Thoracic aorta (tissue), 2 donors: ENCODE measurements around the gene GUCY1A2. TPM values are rescaled to one million over a fixed set of nuclear protein-coding genes. Genes with fewer than 3 reads are reported as not detected.

Source experiments
- ATAC-seq: fragments of 150-250 bp; one replicate; pipeline ENCODE4 v1.8.0; 2017; ENCODE audit warnings: low read depth; ENCODE audit not compliant: insufficient number of reproducible peaks, low FRiP score
- DNase-seq: peaks from one replicate; pipeline ENCODE4 v3.0.0-alpha.2; 2020; ENCODE audit warnings: low spot score
- H3K27ac ChIP-seq, 2 donors: fragments of 200-600 bp; sonication (generic); 1 replicate in 1 of 2; 2 replicates in 1 of 2; pipeline ENCODE4 v1.5.1; 2016; ENCODE audit warnings: mild to moderate bottlenecking in 2 of 2, moderate library complexity in 2 of 2
- H3K27me3 ChIP-seq: fragments of 200-600 bp; sonication (generic); replicated peaks from 2 replicates; pipeline ENCODE4 v1.6.0; 2016; ENCODE audit warnings: mild to moderate bottlenecking; ENCODE audit not compliant: insufficient read depth
- H3K36me3 ChIP-seq: fragments of 200-600 bp; sonication (generic); one replicate; pipeline ENCODE4 v1.5.1; 2016
- H3K4me1 ChIP-seq, 2 donors: fragments of 200-600 bp; sonication (generic); 1 replicate in 1 of 2; 2 replicates in 1 of 2; pipeline versions ENCODE4 v1.5.1 to v1.6.0; 2016; ENCODE audit warnings: low read depth in 2 of 2, mild to moderate bottlenecking in 1 of 2; ENCODE audit not compliant: control insufficient read depth in 1 of 2
- H3K4me3 ChIP-seq: fragments of 200-600 bp; sonication (generic); 2 replicates; pipeline ENCODE4 v1.5.1; 2016; ENCODE audit warnings: mild to moderate bottlenecking
- H3K9me3 ChIP-seq: fragments of 200-600 bp; sonication (generic); 2 replicates; pipeline ENCODE4 v1.5.1; 2016
- CTCF ChIP-seq: fragments of 200-600 bp; sonication (generic); IDR thresholded peaks from one replicate; pipeline ENCODE4 v1.5.1; 2019; ENCODE audit warnings: antibody characterized with exemption
- total RNA-seq, 2 donors: library from RNA; depleted of rRNA; stranded (reverse); fragments of >200 nt; gene quantifications; one replicate each; pipeline versions ENCODE4 v1.1.0 to v1.2.3, GENCODE V29; 2016

GUCY1A2 gene
- total RNA-seq, 2 donors from 2014 or later: 5.3 to 9.4 TPM

- ATAC-seq (no peak), DNase-seq (no peak)
- Histone ChIP-seq H3K4me1 (no peaks in the 10 kb centered on the region), H3K27me3 (no peaks in the 10 kb centered on the region), H3K4me3 (no peak overlapping the region), H3K9me3 (no peaks in the 10 kb centered on the region), H3K27ac (no peak overlapping the region), H3K36me3 (no peaks in the 10 kb centered on the region)
- TF ChIP-seq CTCF: no peak
Observed at GRCh38 chr11:106679581-106679980, 338.7 kb downstream of the GUCY1A2 start.

GRCh38 chr11:106679181-106679580 lies 339.1 kb downstream of the GUCY1A2 start:
- no peak for TF ChIP-seq CTCF
- ATAC-seq (no peak), DNase-seq (no peak)
- Histone ChIP-seq H3K27me3 (no peaks in the 10 kb centered on the region), H3K4me3 (no peak overlapping the region), H3K27ac (no peak overlapping the region), H3K4me1 (no peaks in the 10 kb centered on the region), H3K9me3 (no peaks in the 10 kb centered on the region), H3K36me3 (no peaks in the 10 kb centered on the region)

- Histone ChIP-seq H3K36me3 (no peaks in the 10 kb centered on the region), H3K4me3 (no peak overlapping the region), H3K9me3 (no peaks in the 10 kb centered on the region), H3K4me1 (no peaks in the 10 kb centered on the region), H3K27ac (no peak overlapping the region), H3K27me3 (no peaks in the 10 kb centered on the region)
- no peak for TF ChIP-seq CTCF
- DNase-seq (no peak), ATAC-seq (no peak)
Observed at GRCh38 chr11:106670069-106670468, 348.2 kb downstream of the GUCY1A2 start.

GRCh38 chr11:106668147-106668546 lies 350.1 kb downstream of the GUCY1A2 start:
- TF ChIP-seq CTCF: no peak
- DNase-seq: no peak
- no peaks in the 10 kb centered on the region for H3K27me3 ChIP-seq
- H3K36me3 ChIP-seq: no peaks in the 10 kb centered on the region
- H3K9me3 ChIP-seq: no peaks in the 10 kb centered on the region
- no peak for ATAC-seq
- no peak overlapping the region for H3K4me3 ChIP-seq
- no peaks in the 10 kb centered on the region for H3K4me1 ChIP-seq
- H3K27ac ChIP-seq: no peak overlapping the region

GRCh38 chr11:106656646-106657045 lies 361.6 kb downstream of the GUCY1A2 start:
- no peaks in the 10 kb centered on the region for H3K36me3 ChIP-seq
- no peaks in the 10 kb centered on the region for H3K9me3 ChIP-seq
- no peak overlapping the region for H3K27ac ChIP-seq
- DNase-seq (no peak), ATAC-seq (no peak)
- H3K4me3 ChIP-seq: no peak overlapping the region
- no peaks in the 10 kb centered on the region for H3K27me3 ChIP-seq
- TF ChIP-seq CTCF: no peak
- H3K4me1 ChIP-seq: no peaks in the 10 kb centered on the region
